Endodermal cell (in vitro differentiated cells): ENCODE results near the gene FAF1. TPM values are rescaled to one million over a fixed set of nuclear protein-coding genes. Genes with fewer than 3 reads are reported as not detected.
"Not testable (repeated sequence)": the region's sequence is repeated elsewhere in the genome, so short reads cannot be mapped to it uniquely, and the experiment has no call there.

Source experiments
- DNase-seq: peaks from one replicate; pipeline ENCODE4 v3.0.0-alpha.2; 2017
- H3K27ac ChIP-seq: 2 replicates; pipeline ENCODE4 v1.5.1; 2013; ENCODE audit warnings: mild to moderate bottlenecking, low read depth, low read length, moderate library complexity
- H3K27me3 ChIP-seq: 2 replicates; pipeline ENCODE4 v1.6.1; 2013; ENCODE audit warnings: mild to moderate bottlenecking, low read length, moderate library complexity; ENCODE audit not compliant: insufficient read depth, control insufficient read depth, poor library complexity, severe bottlenecking
- H3K36me3 ChIP-seq: 2 replicates; pipeline ENCODE4 v1.7.0; 2013; ENCODE audit warnings: mild to moderate bottlenecking, low read length, moderate library complexity; ENCODE audit not compliant: control insufficient read depth, insufficient read depth
- H3K4me1 ChIP-seq: one replicate; pipeline ENCODE4 v1.7.0; 2013; ENCODE audit warnings: low read length; ENCODE audit not compliant: control insufficient read depth, insufficient read depth
- H3K4me3 ChIP-seq: 2 replicates; pipeline ENCODE4 v1.5.1; 2013; ENCODE audit warnings: mild to moderate bottlenecking, low read length, moderate library complexity
- H3K9ac ChIP-seq: 2 replicates; pipeline ENCODE4 v1.6.1; 2013; ENCODE audit warnings: mild to moderate bottlenecking, low read length, moderate library complexity; ENCODE audit not compliant: poor library complexity, severe bottlenecking; ENCODE audit errors: extremely low read depth
- H3K9me3 ChIP-seq: 2 replicates; pipeline ENCODE4 v1.6.1; 2013; ENCODE audit warnings: mild to moderate bottlenecking, low read length, moderate library complexity; ENCODE audit not compliant: control insufficient read depth
- H3K27ac Mint-ChIP-seq: 2 replicates; pipeline ENCODE4 v1.8.0; 2020; ENCODE audit warnings: mixed read lengths
- H3K27me3 Mint-ChIP-seq: 2 replicates; pipeline ENCODE4 v1.8.0; 2021; ENCODE audit warnings: mild to moderate bottlenecking, mixed read lengths; ENCODE audit not compliant: insufficient read depth
- H3K36me3 Mint-ChIP-seq: 2 replicates; pipeline ENCODE4 v1.8.0; 2020; ENCODE audit warnings: low read depth, mixed read lengths
- H3K4me1 Mint-ChIP-seq: 2 replicates; pipeline ENCODE4 v1.8.0; 2020; ENCODE audit warnings: mixed read lengths
- H3K4me3 Mint-ChIP-seq: 2 replicates; pipeline ENCODE4 v1.8.0; 2020; ENCODE audit warnings: mild to moderate bottlenecking, moderate library complexity, mixed read lengths
- H3K9me3 Mint-ChIP-seq: 2 replicates; pipeline ENCODE4 v1.8.0; 2020; ENCODE audit warnings: mild to moderate bottlenecking, mixed read lengths
- WGBS, 2 experiments: methylation state at CpG; one replicate each; pipeline versions ENCODE4 v1.1.5 to v1.1.7; 2013; ENCODE audit warnings: missing lambda C conversion rate in 2 of 2, mixed read lengths in 1 of 2; ENCODE audit not compliant: insufficient coverage in 1 of 2, insufficient read length in 1 of 2; 5-methylcytosine and 5-hydroxymethylcytosine counted together
- total RNA-seq, 2 donors: library from RNA; stranded (reverse); fragmentation: NEBNext Ultra II Directional in 1 of 2; extraction: Animal tissue kit (Norgen Biotek cat#: 25700) in 1 of 2; gene quantifications; 2 replicates in 1 of 2; 3 replicates in 1 of 2; pipeline ENCODE4 v1.2.1, GENCODE V29; 2021
- TF ChIP-seq, protein P1 (sequence below): fragments of 200-600 bp; sonication (generic); conservative IDR thresholded peaks from 2 replicates; pipeline ENCODE4 v1.5.0; 2021; ENCODE audit warnings: antibody characterized with exemption, mild to moderate bottlenecking

Gene FAF1
- total RNA-seq, 2 donors from 2014 or later = 76.4 to 94.4 TPM

DNA sequence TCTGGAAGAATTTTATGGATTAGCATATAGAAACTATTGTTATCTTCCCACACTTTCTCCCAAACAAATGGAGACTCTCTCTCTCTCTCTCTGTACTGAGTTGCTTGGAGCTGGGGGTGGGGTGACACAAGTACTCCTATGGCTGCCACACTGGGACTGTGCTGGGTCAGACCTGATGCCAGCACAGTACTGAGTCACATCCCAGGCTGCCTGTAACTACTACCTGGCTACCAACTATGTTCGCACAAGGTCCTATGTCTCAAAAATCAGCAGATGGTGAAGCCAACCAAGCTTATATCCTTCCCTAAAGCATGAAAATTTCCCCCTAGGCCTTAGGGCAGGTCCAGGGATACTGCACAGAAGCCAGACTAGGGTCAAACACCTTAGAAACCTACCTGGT lies 66.6 kb downstream of the FAF1 start:
- TF ChIP-seq, protein P1, sequence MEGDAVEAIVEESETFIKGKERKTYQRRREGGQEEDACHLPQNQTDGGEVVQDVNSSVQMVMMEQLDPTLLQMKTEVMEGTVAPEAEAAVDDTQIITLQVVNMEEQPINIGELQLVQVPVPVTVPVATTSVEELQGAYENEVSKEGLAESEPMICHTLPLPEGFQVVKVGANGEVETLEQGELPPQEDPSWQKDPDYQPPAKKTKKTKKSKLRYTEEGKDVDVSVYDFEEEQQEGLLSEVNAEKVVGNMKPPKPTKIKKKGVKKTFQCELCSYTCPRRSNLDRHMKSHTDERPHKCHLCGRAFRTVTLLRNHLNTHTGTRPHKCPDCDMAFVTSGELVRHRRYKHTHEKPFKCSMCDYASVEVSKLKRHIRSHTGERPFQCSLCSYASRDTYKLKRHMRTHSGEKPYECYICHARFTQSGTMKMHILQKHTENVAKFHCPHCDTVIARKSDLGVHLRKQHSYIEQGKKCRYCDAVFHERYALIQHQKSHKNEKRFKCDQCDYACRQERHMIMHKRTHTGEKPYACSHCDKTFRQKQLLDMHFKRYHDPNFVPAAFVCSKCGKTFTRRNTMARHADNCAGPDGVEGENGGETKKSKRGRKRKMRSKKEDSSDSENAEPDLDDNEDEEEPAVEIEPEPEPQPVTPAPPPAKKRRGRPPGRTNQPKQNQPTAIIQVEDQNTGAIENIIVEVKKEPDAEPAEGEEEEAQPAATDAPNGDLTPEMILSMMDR = no peak
- no peaks in the 10 kb centered on the region for H3K27me3 ChIP-seq
- no peak overlapping the region for H3K4me3 ChIP-seq
- H3K27ac Mint-ChIP-seq = no peak overlapping the region
- no peaks in the 10 kb centered on the region for H3K4me1 Mint-ChIP-seq
- WGBS, 2 experiments = 89 to 90% methylated on average over 1 of the region's 1 CpG
- peaks cover 30% of the 10 kb centered on the region for H3K9me3 ChIP-seq
- no peak overlapping the region for H3K9ac ChIP-seq
- H3K4me1 ChIP-seq = no peaks in the 10 kb centered on the region
- H3K36me3 ChIP-seq = peaks cover 11% of the 10 kb centered on the region
- peaks cover 44% of the 10 kb centered on the region for H3K9me3 Mint-ChIP-seq
- H3K36me3 Mint-ChIP-seq = peaks cover 30% of the 10 kb centered on the region
- no peak overlapping the region for H3K4me3 Mint-ChIP-seq
- H3K27me3 Mint-ChIP-seq = no peaks in the 10 kb centered on the region
- H3K27ac ChIP-seq = no peak overlapping the region
- DNase-seq = no peak

DNA sequence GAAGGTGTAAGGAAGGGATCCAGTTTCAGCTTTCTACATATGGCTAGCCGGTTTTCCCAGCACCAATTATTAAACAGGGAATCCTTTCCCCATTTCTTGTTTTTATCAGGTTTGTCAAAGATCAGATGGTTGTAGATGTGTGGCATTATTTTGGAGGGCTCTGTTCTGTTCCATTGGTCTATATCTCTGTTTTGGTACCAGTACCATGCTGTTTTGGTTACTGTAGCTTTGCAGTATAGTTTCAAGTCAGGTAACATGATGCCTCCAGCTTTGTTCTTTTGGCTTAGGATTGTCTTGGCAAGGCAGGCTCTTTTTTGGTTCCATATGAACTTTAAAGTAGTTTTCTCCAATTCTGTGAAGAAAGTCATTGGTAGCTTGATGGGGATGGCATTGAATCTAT lies 72.5 kb downstream of the FAF1 start:
- not testable (repeated sequence) for DNase-seq, H3K27me3 ChIP-seq, H3K9ac ChIP-seq, H3K4me1 Mint-ChIP-seq, H3K36me3 ChIP-seq, H3K27ac Mint-ChIP-seq, H3K36me3 Mint-ChIP-seq, H3K27ac ChIP-seq, H3K4me1 ChIP-seq, H3K4me3 Mint-ChIP-seq, H3K4me3 ChIP-seq, H3K27me3 Mint-ChIP-seq
- WGBS, 2 experiments = 100% methylated on average over 1 of the region's 1 CpG; no CpG with 5 or more reads in 1 of the 2 experiments
- peaks cover 46% of the 10 kb centered on the region for H3K9me3 Mint-ChIP-seq
- peaks cover 17% of the 10 kb centered on the region for H3K9me3 ChIP-seq

DNA sequence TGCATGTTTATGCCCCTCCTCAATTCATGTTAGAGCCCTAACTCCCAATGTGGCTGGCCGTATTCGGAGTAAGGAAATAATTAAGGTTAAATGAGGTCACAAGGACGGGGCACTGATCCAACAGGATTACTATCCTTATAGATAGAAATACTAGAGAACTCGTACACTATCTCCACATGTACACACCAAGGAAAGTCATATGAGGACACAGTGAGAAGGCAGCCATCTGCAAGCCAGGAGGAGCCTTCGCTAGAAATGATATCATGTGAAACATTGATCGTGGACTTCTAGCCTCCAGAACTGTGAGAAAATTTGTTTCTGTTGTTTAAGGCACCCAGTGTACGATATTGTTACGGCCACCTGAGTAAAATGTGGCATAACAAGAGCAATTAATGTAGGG lies 79.7 kb downstream of the FAF1 start:
- Histone ChIP-seq H3K9ac (no peak overlapping the region), H3K4me3 (no peak overlapping the region), H3K36me3 (no peaks in the 10 kb centered on the region), H3K27me3 (no peaks in the 10 kb centered on the region), H3K4me1 (no peaks in the 10 kb centered on the region), H3K9me3 (no peaks in the 10 kb centered on the region), H3K27ac (no peak overlapping the region)
- DNase-seq = no peak
- H3K27ac Mint-ChIP-seq = no peak overlapping the region
- H3K27me3 Mint-ChIP-seq = no peaks in the 10 kb centered on the region
- no peaks in the 10 kb centered on the region for H3K36me3 Mint-ChIP-seq
- H3K9me3 Mint-ChIP-seq = no peaks in the 10 kb centered on the region
- no peak overlapping the region for H3K4me3 Mint-ChIP-seq
- no peaks in the 10 kb centered on the region for H3K4me1 Mint-ChIP-seq
- 95 to 97% methylated on average over 4 to 8 of the region's 8 CpGs for WGBS, 2 experiments
- TF ChIP-seq, protein P1 = no peak

DNA sequence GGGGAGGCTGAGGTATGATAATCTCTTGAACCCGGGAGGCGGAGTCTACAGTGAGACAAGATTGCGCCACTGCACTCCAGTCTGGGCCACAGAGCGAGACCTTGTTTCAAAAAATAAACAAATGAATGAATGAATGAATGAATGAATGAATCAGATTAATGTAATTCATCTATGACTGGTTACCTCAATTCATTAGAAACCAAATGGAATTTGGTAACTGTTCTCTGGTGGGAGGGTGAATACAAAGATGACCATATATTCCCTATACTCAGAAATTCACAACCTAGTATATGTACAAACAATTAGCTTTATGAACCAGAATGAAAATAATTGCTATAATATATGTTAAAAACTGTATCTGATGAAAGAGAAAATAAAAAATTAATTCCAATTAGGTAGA lies 80.9 kb downstream of the FAF1 start:
- H3K27ac Mint-ChIP-seq = no peak overlapping the region
- WGBS, 2 experiments = 95% methylated on average over 3 to 4 of the region's 4 CpGs
- H3K4me3 Mint-ChIP-seq = no peak overlapping the region
- H3K4me1 ChIP-seq = no peaks in the 10 kb centered on the region
- TF ChIP-seq, protein P1 = no peak
- no peak overlapping the region for H3K4me3 ChIP-seq
- H3K27ac ChIP-seq = no peak overlapping the region
- no peaks in the 10 kb centered on the region for H3K27me3 ChIP-seq
- no peak overlapping the region for H3K9ac ChIP-seq
- DNase-seq = no peak
- H3K9me3 ChIP-seq = no peaks in the 10 kb centered on the region
- no peaks in the 10 kb centered on the region for H3K27me3 Mint-ChIP-seq
- no peaks in the 10 kb centered on the region for H3K36me3 ChIP-seq
- no peaks in the 10 kb centered on the region for H3K36me3 Mint-ChIP-seq
- H3K9me3 Mint-ChIP-seq = no peaks in the 10 kb centered on the region
- H3K4me1 Mint-ChIP-seq = no peaks in the 10 kb centered on the region
